Naive B cell (primary cell): ENCODE measurements around the gene ZNF30. TPM values are rescaled to one million over a fixed set of nuclear protein-coding genes. Genes with fewer than 3 reads are reported as not detected.
"Not testable (repeated sequence)": the region's sequence is repeated elsewhere in the genome, so short reads cannot be mapped to it uniquely, and the experiment has no call there.

ENCODE experiments used
- ATAC-seq, 2 donors: fragments of 150-1000 bp; cut with Tn5 transposase; 2 replicates each; pipeline ENCODE4 v1.10.0; 2021; ENCODE audit warnings: low read depth in 2 of 2, mild to moderate bottlenecking in 2 of 2, moderate library complexity in 2 of 2
- DNase-seq: peaks from one replicate; pipeline ENCODE4 v3.0.0; 2022
- H3K27ac Mint-ChIP-seq, 6 donors: one replicate each; pipeline ENCODE4 v1.8.0; 2020 to 2022; ENCODE audit warnings: mild to moderate bottlenecking in 6 of 6, mixed read lengths in 6 of 6, moderate library complexity in 5 of 6, inconsistent platforms in 2 of 6
- H3K27me3 Mint-ChIP-seq, 3 donors: one replicate each; pipeline ENCODE4 v1.8.0; 2021 to 2022; ENCODE audit warnings: mixed read lengths in 3 of 3, mild to moderate bottlenecking in 1 of 3
- H3K36me3 Mint-ChIP-seq, 2 donors: one replicate each; pipeline ENCODE4 v1.8.0; 2020 to 2022; ENCODE audit warnings: mixed read lengths in 2 of 2, inconsistent platforms in 1 of 2, mild to moderate bottlenecking in 1 of 2
- H3K4me1 Mint-ChIP-seq, 3 donors: one replicate each; pipeline ENCODE4 v1.8.0; 2020 to 2022; ENCODE audit warnings: mixed read lengths in 3 of 3, inconsistent platforms in 1 of 3, mild to moderate bottlenecking in 1 of 3, moderate library complexity in 1 of 3
- H3K4me3 Mint-ChIP-seq, 8 donors: one replicate each; pipeline ENCODE4 v1.8.0; 2020 to 2022; ENCODE audit warnings: mild to moderate bottlenecking in 8 of 8, mixed read lengths in 8 of 8, moderate library complexity in 8 of 8, inconsistent platforms in 2 of 8
- H3K9me3 Mint-ChIP-seq, 7 donors: one replicate each; pipeline ENCODE4 v1.8.0; 2020 to 2022; ENCODE audit warnings: mixed read lengths in 7 of 7, mild to moderate bottlenecking in 5 of 7, inconsistent platforms in 2 of 7, moderate library complexity in 1 of 7
- polyA plus RNA-seq, 6 donors: library from polyadenylated mRNA; unstranded; fragments of 300-500 nt; fragmentation: Illumina TruSeq; gene quantifications; one replicate each; pipeline ENCODE4 v1.2.3, GENCODE V29; 2021; ENCODE audit warnings: low read depth in 6 of 6

Gene ZNF30
- polyA plus RNA-seq, 6 donors from 2014 or later, result 2.9 to 8.2 (median 4.9) TPM; not detected in 1

GRCh38 chr19:34962687-34963572, 36.2 kb downstream of the ZNF30 start:
- Mint-ChIP-seq H3K4me1 (peaks cover 30 to 34% (median 30%) of the 10 kb centered on the region in 3 donors), H3K27ac (peak overlapping the region; percentile 60 to 94 (median 80)), H3K9me3 (peaks cover 23 to 69% (median 56%) of the 10 kb centered on the region in 7 donors), H3K36me3 (peaks cover 38 to 42% of the 10 kb centered on the region in 2 donors), H3K27me3 (peaks cover 0 to 2% (median 0%) of the 10 kb centered on the region in 3 donors), H3K4me3 (peak overlapping the region; percentile 87 to 97 (median 94))
- no peak for ATAC-seq
- DNase-seq, result no peak

GRCh38 chr19:34963573-34964406, 37.1 kb downstream of the ZNF30 start, which contains the start of gene ZNF792:
Gene ZNF792 (minus strand): TSS chr19:34964229. CDS start chr19:34963662, 567 bp downstream.
- Mint-ChIP-seq H3K9me3 (peaks cover 24 to 69% (median 54%) of the 10 kb centered on the region in 7 donors), H3K27ac (peak within 1 kb of the TSS in 5 of 6 donors; percentile 60 to 94 (median 77)), H3K27me3 (peaks cover 0 to 11% (median 4%) of the 10 kb centered on the region in 3 donors), H3K36me3 (peaks cover 35 to 36% of the 10 kb centered on the region in 2 donors), H3K4me3 (peak within 1 kb of the TSS; percentile 87 to 97 (median 94)), H3K4me1 (peaks cover 30 to 34% (median 30%) of the 10 kb centered on the region in 3 donors)
- ATAC-seq, result peak; percentile 75
- peak; percentile 29 for DNase-seq

GRCh38 chr19:34964598-34964997, 37.9 kb downstream of the ZNF30 start:
- Mint-ChIP-seq H3K9me3 (peaks cover 22 to 62% (median 46%) of the 10 kb centered on the region in 7 donors), H3K4me1 (peaks cover 30 to 34% (median 30%) of the 10 kb centered on the region in 3 donors), H3K4me3 (peak overlapping the region; percentile 72 to 92 (median 88)), H3K27me3 (peaks cover 0 to 13% (median 5%) of the 10 kb centered on the region in 3 donors), H3K27ac (no peak overlapping the region), H3K36me3 (peaks cover 27 to 28% of the 10 kb centered on the region in 2 donors)
- no peak for DNase-seq
- ATAC-seq, result no peak

GRCh38 chr19:34965505-34965904, 38.8 kb downstream of the ZNF30 start:
- peaks cover 26 to 28% (median 27%) of the 10 kb centered on the region in 3 donors for H3K4me1 Mint-ChIP-seq
- ATAC-seq, DNase-seq: not testable (repeated sequence)
- H3K27me3 Mint-ChIP-seq, result peaks cover 4 to 13% (median 5%) of the 10 kb centered on the region in 3 donors
- peak overlapping the region in 7 of 8 donors; percentile 24 to 89 (median 77) for H3K4me3 Mint-ChIP-seq
- H3K36me3 Mint-ChIP-seq, result peaks cover 18% of the 10 kb centered on the region in 2 donors
- H3K27ac Mint-ChIP-seq, result peak overlapping the region in 1 of 6 donors; percentile 80
- H3K9me3 Mint-ChIP-seq, result peaks cover 13 to 54% (median 37%) of the 10 kb centered on the region in 7 donors

GRCh38 chr19:34967551-34967950, 40.8 kb downstream of the ZNF30 start:
- Mint-ChIP-seq H3K27me3 (peaks cover 5 to 13% (median 8%) of the 10 kb centered on the region in 3 donors), H3K36me3 (peaks cover 0 to 6% of the 10 kb centered on the region in 2 donors), H3K9me3 (peaks cover 5 to 34% (median 20%) of the 10 kb centered on the region in 7 donors), H3K27ac (peak overlapping the region in 1 of 6 donors; percentile 64), H3K4me1 (peaks cover 8 to 11% (median 10%) of the 10 kb centered on the region in 3 donors), H3K4me3 (peak overlapping the region in 1 of 8 donors; percentile 9)
- ATAC-seq (no peak), DNase-seq (no peak)

- Mint-ChIP-seq H3K4me3 (no peak overlapping the region), H3K36me3 (no peaks in the 10 kb centered on the region), H3K9me3 (peaks cover 5 to 28% (median 16%) of the 10 kb centered on the region in 7 donors), H3K27ac (no peak overlapping the region), H3K27me3 (peaks cover 8 to 13% (median 10%) of the 10 kb centered on the region in 3 donors), H3K4me1 (peaks cover 8 to 9% (median 8%) of the 10 kb centered on the region in 3 donors)
- no peak for DNase-seq
- no peak for ATAC-seq
Measured at GRCh38 chr19:34969721-34970120, 43.0 kb downstream of the ZNF30 start.

- Mint-ChIP-seq H3K9me3 (peaks cover 5 to 28% (median 16%) of the 10 kb centered on the region in 7 donors), H3K4me1 (peaks cover 8 to 10% (median 9%) of the 10 kb centered on the region in 3 donors), H3K27me3 (peaks cover 8 to 13% (median 10%) of the 10 kb centered on the region in 3 donors), H3K27ac (peak overlapping the region in 1 of 6 donors; percentile 34)
- not testable (repeated sequence) for DNase-seq, H3K4me3 Mint-ChIP-seq, H3K36me3 Mint-ChIP-seq, ATAC-seq
Measured at GRCh38 chr19:34970185-34970780, 43.6 kb downstream of the ZNF30 start.

GRCh38 chr19:34972163-34972705, 45.5 kb downstream of the ZNF30 start:
- Mint-ChIP-seq H3K4me1 (peaks cover 8 to 10% (median 9%) of the 10 kb centered on the region in 3 donors), H3K9me3 (peaks cover 5 to 20% (median 13%) of the 10 kb centered on the region in 7 donors), H3K4me3 (no peak overlapping the region), H3K27me3 (peaks cover 8 to 13% (median 10%) of the 10 kb centered on the region in 3 donors), H3K36me3 (peaks cover 0 to 5% of the 10 kb centered on the region in 2 donors), H3K27ac (peak overlapping the region in 1 of 6 donors; percentile 66)
- no peak for DNase-seq
- no peak for ATAC-seq

- Mint-ChIP-seq H3K36me3 (peaks cover 0 to 5% of the 10 kb centered on the region in 2 donors), H3K4me1 (peaks cover 8 to 10% (median 9%) of the 10 kb centered on the region in 3 donors), H3K27ac (peak overlapping the region in 1 of 6 donors; percentile 28), H3K27me3 (peaks cover 6 to 17% (median 8%) of the 10 kb centered on the region in 3 donors), H3K9me3 (peaks cover 0 to 5% (median 0%) of the 10 kb centered on the region in 7 donors), H3K4me3 (no peak overlapping the region)
- DNase-seq (no peak), ATAC-seq (no peak)
Measured at GRCh38 chr19:34974646-34975045, 47.9 kb downstream of the ZNF30 start.

GRCh38 chr19:34975056-34975455, 48.4 kb downstream of the ZNF30 start:
- H3K27me3 Mint-ChIP-seq, result peaks cover 9 to 21% (median 11%) of the 10 kb centered on the region in 3 donors
- H3K4me3 Mint-ChIP-seq, result no peak overlapping the region
- H3K4me1 Mint-ChIP-seq, result peaks cover 8 to 10% (median 9%) of the 10 kb centered on the region in 3 donors
- peaks cover 0 to 5% (median 0%) of the 10 kb centered on the region in 7 donors for H3K9me3 Mint-ChIP-seq
- no peak for ATAC-seq
- peak overlapping the region in 1 of 6 donors; percentile 28 for H3K27ac Mint-ChIP-seq
- peaks cover 0 to 5% of the 10 kb centered on the region in 2 donors for H3K36me3 Mint-ChIP-seq
- DNase-seq, result no peak

GRCh38 chr19:34976611-34977010, 49.9 kb downstream of the ZNF30 start:
- peaks cover 0 to 5% (median 0%) of the 10 kb centered on the region in 7 donors for H3K9me3 Mint-ChIP-seq

More at GRCh38 chr19:34976611-34977010, 49.9 kb downstream of the ZNF30 start:
- peak overlapping the region in 1 of 6 donors; percentile 35 for H3K27ac Mint-ChIP-seq
- DNase-seq, result no peak
- H3K27me3 Mint-ChIP-seq, result peaks cover 11 to 14% (median 13%) of the 10 kb centered on the region in 3 donors
- peaks cover 8 to 10% (median 9%) of the 10 kb centered on the region in 3 donors for H3K4me1 Mint-ChIP-seq
- no peak overlapping the region for H3K4me3 Mint-ChIP-seq
- H3K36me3 Mint-ChIP-seq, result peaks cover 0 to 5% of the 10 kb centered on the region in 2 donors
- no peak for ATAC-seq
